Neutrophil (primary cell): ENCODE data around the gene CENPX.

Experiments used
- H3K27ac ChIP-seq: fragments of 200-600 bp; sonication (generic); 2 replicates; pipeline ENCODE4 v1.5.1; 2016; ENCODE audit warnings: mild to moderate bottlenecking, moderate library complexity
- H3K27me3 ChIP-seq: fragments of 200-600 bp; sonication (generic); 2 replicates; pipeline ENCODE4 v1.6.0; 2016; ENCODE audit warnings: mild to moderate bottlenecking
- H3K36me3 ChIP-seq: fragments of 200-600 bp; sonication (generic); 2 replicates; pipeline ENCODE4 v1.5.1; 2017
- H3K4me1 ChIP-seq, 2 experiments: fragments of 200-600 bp in 1 of 2; sonication (generic) in 1 of 2; 1 replicate in 1 of 2; 2 replicates in 1 of 2; pipeline versions ENCODE4 v1.5.1 to v1.6.1; 2013 to 2016; ENCODE audit warnings: low read depth in 1 of 2, low read length in 1 of 2, mild to moderate bottlenecking in 1 of 2, moderate library complexity in 1 of 2; ENCODE audit not compliant: control insufficient read depth in 1 of 2, insufficient read depth in 1 of 2
- H3K4me3 ChIP-seq, 2 experiments: fragments of 200-600 bp in 1 of 2; sonication (generic) in 1 of 2; 1 replicate in 1 of 2; 2 replicates in 1 of 2; pipeline ENCODE4 v1.5.1; 2013 to 2016; ENCODE audit warnings: low read depth in 1 of 2, low read length in 1 of 2, mild to moderate bottlenecking in 1 of 2, moderate library complexity in 1 of 2
- H3K9me3 ChIP-seq: fragments of 200-600 bp; sonication (generic); 2 replicates; pipeline ENCODE4 v1.5.1; 2016
- TF ChIP-seq, protein P1 (sequence below): fragments of 200-600 bp; sonication (generic); IDR thresholded peaks from 2 replicates; pipeline ENCODE4 v1.5.1; 2016; ENCODE audit warnings: antibody characterized with exemption

The CENPX gene

DNA sequence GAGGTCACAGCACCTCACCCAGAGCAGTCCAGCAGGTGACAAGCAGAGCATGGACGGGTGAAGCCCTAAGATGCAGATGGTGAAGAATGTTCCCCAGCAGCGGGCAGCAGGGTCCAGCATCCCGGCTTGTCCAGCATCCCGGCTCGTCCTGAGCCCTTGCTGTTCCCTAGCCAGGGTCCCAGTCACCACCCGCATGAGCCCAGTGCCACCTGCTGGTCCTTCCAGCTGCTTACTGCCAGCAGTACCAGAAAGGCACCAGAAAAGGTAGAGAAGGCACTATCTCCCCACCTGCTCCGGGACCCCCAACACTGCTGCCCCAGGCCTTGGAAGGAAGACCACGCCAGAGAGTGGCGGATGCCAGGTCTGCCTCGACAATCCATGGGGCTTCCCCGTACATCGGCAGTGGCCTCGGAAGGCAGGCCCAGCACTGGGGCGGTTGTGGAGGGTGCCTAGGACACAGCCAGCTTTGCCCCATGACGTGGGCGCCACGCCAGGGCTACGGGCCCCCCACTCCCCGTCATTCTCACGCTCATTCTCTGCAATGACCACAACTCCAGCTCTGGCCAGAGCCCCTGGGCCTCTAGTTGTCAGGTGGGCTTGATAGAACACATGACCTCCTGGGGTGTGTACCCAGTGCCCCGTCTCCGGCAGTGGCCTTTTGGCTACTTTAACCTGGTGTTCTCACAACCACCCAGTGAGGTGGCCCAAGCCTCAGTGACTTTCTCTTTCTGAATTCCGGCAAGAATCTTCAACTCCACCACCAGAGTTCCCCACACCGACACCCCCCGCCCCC is 1.4 kb downstream of the CENPX start:
- H3K36me3 ChIP-seq: peaks cover 9% of the 10 kb centered on the region
- H3K9me3 ChIP-seq: no peaks in the 10 kb centered on the region
- no peak overlapping the region for H3K27ac ChIP-seq
- peak overlapping the region; percentile 73 to 100 for H3K4me3 ChIP-seq
- peaks cover 25 to 26% of the 10 kb centered on the region in 2 experiments for H3K4me1 ChIP-seq
- TF ChIP-seq, protein P1, sequence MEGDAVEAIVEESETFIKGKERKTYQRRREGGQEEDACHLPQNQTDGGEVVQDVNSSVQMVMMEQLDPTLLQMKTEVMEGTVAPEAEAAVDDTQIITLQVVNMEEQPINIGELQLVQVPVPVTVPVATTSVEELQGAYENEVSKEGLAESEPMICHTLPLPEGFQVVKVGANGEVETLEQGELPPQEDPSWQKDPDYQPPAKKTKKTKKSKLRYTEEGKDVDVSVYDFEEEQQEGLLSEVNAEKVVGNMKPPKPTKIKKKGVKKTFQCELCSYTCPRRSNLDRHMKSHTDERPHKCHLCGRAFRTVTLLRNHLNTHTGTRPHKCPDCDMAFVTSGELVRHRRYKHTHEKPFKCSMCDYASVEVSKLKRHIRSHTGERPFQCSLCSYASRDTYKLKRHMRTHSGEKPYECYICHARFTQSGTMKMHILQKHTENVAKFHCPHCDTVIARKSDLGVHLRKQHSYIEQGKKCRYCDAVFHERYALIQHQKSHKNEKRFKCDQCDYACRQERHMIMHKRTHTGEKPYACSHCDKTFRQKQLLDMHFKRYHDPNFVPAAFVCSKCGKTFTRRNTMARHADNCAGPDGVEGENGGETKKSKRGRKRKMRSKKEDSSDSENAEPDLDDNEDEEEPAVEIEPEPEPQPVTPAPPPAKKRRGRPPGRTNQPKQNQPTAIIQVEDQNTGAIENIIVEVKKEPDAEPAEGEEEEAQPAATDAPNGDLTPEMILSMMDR: no peak
- H3K27me3 ChIP-seq: no peaks in the 10 kb centered on the region

DNA sequence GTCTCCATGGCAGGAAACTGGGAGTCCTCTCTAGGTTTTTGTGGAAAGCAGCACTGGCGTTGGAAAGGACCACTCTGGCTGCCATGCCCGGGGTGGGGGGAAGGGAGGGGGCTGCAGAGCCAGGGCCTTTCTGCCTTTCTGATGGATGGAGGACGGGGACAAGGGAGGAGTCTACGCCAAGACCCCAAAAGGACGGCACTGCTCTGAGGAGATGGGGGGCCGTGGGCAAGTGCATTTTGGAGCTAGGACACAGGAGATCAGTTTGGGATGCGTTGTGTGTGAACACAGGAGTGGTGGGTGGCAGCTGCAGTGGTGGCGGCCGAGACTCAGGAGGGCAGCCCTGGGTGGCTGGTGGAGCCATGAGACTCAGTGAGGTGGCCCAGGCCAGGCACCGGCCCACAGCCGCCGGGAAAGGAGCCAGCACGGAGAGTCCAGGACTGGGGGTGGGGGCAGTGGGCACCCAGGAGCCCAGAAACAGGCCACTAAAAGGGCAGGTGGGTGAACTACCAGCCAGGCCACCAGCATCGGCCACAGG is 2.0 kb downstream of the CENPX start:
- H3K9me3 ChIP-seq: no peaks in the 10 kb centered on the region
- H3K36me3 ChIP-seq: peaks cover 9% of the 10 kb centered on the region
- peaks cover 25 to 26% of the 10 kb centered on the region in 2 experiments for H3K4me1 ChIP-seq
- H3K27me3 ChIP-seq: no peaks in the 10 kb centered on the region
- TF ChIP-seq, protein P1: no peak
- H3K4me3 ChIP-seq: no peak overlapping the region
- no peak overlapping the region for H3K27ac ChIP-seq

DNA sequence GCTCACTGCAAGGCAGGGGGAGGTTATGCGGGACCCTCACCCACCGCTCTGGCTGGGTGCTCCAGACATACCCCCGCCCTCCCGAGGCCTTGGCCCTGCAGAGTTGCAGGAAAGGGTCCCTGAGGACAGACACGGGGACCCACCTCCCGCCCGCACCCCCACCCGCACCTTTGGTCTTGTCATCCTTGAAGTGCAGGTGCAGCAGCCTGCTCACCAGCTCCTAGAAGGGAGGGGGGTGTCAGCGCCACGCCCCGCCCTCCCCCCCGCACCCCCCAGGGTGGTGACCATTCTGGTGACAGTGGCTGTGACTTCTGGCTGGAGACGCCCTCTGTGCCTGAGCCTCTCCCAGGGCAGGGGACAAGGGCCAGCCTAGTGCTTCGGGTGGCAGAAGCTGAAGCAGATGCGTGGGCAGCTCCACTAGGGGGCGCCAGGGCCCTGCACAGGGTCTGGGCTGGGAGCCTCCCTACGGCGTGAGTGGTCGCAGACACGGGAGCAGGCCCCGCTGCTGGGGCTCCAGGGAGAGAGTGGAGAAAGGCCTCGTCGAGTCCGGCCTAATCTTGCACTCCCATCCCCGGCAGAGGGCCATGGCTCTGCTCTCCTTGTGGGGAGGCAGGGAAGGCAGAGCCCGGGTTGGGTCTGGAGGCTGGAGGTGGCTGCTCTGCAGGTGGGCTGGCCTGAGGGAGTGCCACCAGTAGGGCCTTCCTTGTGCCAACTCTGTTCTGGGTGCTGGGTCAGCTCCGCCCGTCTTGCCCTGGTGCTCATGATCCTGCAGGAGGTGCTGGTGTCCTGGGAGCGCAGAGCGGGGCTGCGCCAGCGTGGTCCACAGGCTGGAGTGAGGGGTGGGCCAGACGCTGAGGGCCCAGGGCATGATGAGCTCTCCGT is 2.7 kb downstream of the CENPX start:
- Histone ChIP-seq H3K4me1 (peaks cover 25 to 26% of the 10 kb centered on the region in 2 experiments), H3K9me3 (no peaks in the 10 kb centered on the region), H3K36me3 (peaks cover 9% of the 10 kb centered on the region), H3K27ac (no peak overlapping the region), H3K27me3 (no peaks in the 10 kb centered on the region), H3K4me3 (no peak overlapping the region)
- TF ChIP-seq, protein P1: peak; percentile 62

DNA sequence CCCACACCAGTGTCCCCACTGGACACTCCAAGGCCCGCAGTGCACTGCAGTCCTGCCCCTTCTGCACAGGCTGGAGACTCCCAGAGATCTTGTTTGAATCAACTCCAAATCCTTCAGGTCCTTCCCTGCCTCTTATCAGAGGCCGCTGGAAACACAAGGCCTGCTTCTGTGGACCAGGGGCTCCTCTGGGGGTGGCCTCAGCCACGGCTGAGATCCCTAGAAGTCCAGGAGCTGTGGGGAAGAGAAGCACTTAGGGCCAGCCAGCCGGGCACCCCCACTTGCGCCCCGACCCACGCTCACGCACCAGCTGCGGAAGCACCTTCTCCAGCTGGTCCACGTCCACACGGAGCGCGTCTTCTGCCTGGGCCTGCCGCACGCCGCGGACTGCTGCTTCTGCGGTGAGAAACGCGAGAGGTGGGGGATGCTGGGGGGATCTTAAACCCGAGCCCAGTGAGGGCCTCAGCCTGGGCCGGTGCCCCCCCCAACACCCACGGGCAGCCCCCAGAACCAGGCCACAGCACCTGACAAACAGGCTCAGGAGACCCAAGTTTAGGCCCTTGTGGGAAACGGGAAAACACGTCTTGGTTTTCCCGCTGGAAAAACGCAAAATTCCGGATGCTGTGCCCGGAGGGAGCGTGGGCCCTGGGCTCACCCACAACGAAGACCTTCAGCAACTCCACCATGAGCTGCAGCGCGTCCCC is 3.5 kb downstream of the CENPX start:
- Histone ChIP-seq H3K4me3 (no peak overlapping the region), H3K36me3 (peaks cover 9% of the 10 kb centered on the region), H3K9me3 (no peaks in the 10 kb centered on the region), H3K4me1 (peaks cover 24 to 26% of the 10 kb centered on the region in 2 experiments), H3K27me3 (no peaks in the 10 kb centered on the region), H3K27ac (no peak overlapping the region)
- TF ChIP-seq, protein P1: no peak
